ENCODE data around the gene VAT1L.

Gene VAT1L

DNA sequence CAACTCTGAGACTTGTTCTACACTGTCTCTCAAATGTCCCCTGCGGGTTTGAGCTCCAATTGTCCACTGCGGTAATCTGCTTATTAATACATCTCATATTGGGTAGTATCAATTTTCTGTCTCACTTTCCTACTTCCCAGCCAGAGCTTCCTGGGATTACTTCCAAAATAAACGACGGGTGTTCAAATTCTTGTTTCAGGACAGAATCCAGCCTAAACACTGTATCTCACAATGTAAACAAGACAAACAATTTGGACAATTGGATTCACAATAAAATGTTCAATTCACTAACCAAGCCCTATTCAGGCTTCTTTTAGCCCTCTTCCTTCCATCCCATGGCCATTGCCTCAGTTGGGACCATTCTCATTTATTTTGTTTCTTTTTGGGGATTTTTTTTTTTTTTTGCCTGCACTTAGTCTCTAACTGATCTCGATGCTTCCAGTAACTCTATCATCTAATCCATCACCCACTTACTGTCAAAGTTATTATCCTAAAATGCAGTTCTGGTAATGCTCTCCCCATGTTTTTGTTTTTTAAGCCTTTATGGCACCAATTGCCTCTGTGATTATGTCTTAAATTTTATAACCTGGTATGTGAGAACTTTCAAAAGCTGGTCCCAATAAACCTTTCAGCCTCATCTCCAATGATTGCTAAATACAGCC is 2.0 kb upstream of the VAT1L start:
- DNase-seq (ENCODE audit: low spot score) (no peak), ATAC-seq (ENCODE audit: low read depth) (no peak)
- peaks cover 62% of the 10 kb centered on the region for H3K27me3 ChIP-seq (ENCODE audit: insufficient read depth, poor library complexity, severe bottlenecking)
- no peak overlapping the region for H3K4me3 ChIP-seq (ENCODE audit: severe bottlenecking)
- no peak overlapping the region for H3K27ac ChIP-seq (ENCODE audit: poor library complexity, severe bottlenecking)
- H3K36me3 ChIP-seq (ENCODE audit: low read depth) = no peaks in the 10 kb centered on the region
- TF ChIP-seq CTCF (IDR thresholded peaks at IDR 0.05; ENCODE audit: poor library complexity, severe bottlenecking) = no peak
- no peaks in the 10 kb centered on the region for H3K9me3 ChIP-seq (ENCODE audit: severe bottlenecking)
- no peaks in the 10 kb centered on the region for H3K4me1 ChIP-seq (ENCODE audit: insufficient read depth, poor library complexity, severe bottlenecking)

DNA sequence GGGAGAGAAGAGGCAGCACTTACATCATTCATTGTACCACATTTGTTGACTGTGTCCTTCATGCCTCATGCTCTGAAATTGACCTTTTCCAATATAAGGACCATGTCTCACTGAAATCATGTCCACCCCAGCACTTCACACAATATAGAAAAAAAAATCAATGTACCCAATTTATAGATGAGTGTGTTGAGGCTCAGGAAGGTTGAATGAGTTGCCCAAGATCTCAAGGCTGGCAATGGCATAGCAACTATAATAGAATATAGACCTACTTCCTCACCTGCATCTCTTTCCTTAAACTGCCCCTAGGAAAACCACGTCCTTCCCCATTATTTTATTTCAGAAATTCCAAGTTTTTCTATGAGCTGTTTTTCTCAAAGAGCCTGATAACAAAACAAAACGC is 912 bp upstream of the VAT1L start:
- no peaks in the 10 kb centered on the region for H3K4me1 ChIP-seq (ENCODE audit: insufficient read depth, poor library complexity, severe bottlenecking)
- no peak for TF ChIP-seq CTCF (IDR thresholded peaks at IDR 0.05; ENCODE audit: poor library complexity, severe bottlenecking)
- H3K4me3 ChIP-seq (ENCODE audit: severe bottlenecking) = no peak overlapping the region
- no peak overlapping the region for H3K27ac ChIP-seq (ENCODE audit: poor library complexity, severe bottlenecking)
- H3K36me3 ChIP-seq (ENCODE audit: low read depth) = no peaks in the 10 kb centered on the region
- no peaks in the 10 kb centered on the region for H3K9me3 ChIP-seq (ENCODE audit: severe bottlenecking)
- ATAC-seq (ENCODE audit: low read depth) = no peak
- no peak for DNase-seq (ENCODE audit: low spot score)
- H3K27me3 ChIP-seq (ENCODE audit: insufficient read depth, poor library complexity, severe bottlenecking) = peaks cover 68% of the 10 kb centered on the region

- ATAC-seq (ENCODE audit: low read depth) (0 out of 3 replicates have a peak, but pooled peaks have one; percentile 30), DNase-seq (ENCODE audit: low spot score) (no peak)
- Histone ChIP-seq H3K36me3 (ENCODE audit: low read depth) (no peaks in the 10 kb centered on the region), H3K4me1 (ENCODE audit: insufficient read depth, poor library complexity, severe bottlenecking) (no peaks in the 10 kb centered on the region), H3K9me3 (ENCODE audit: severe bottlenecking) (no peaks in the 10 kb centered on the region), H3K27me3 (ENCODE audit: insufficient read depth, poor library complexity, severe bottlenecking) (peaks cover 68% of the 10 kb centered on the region), H3K27ac (ENCODE audit: poor library complexity, severe bottlenecking) (no peak overlapping the region), H3K4me3 (ENCODE audit: severe bottlenecking) (no peak overlapping the region)
- TF ChIP-seq CTCF (IDR thresholded peaks at IDR 0.05; ENCODE audit: poor library complexity, severe bottlenecking) = no peak
Observed at GRCh38 chr16:77789085-77790008, 983 bp downstream of the VAT1L start.

GRCh38 chr16:77790009-77790372 is 1.6 kb downstream of the VAT1L start:
- Histone ChIP-seq H3K4me1 (ENCODE audit: insufficient read depth, poor library complexity, severe bottlenecking) (no peaks in the 10 kb centered on the region), H3K9me3 (ENCODE audit: severe bottlenecking) (no peaks in the 10 kb centered on the region), H3K4me3 (ENCODE audit: severe bottlenecking) (no peak overlapping the region), H3K36me3 (ENCODE audit: low read depth) (no peaks in the 10 kb centered on the region), H3K27me3 (ENCODE audit: insufficient read depth, poor library complexity, severe bottlenecking) (peaks cover 68% of the 10 kb centered on the region), H3K27ac (ENCODE audit: poor library complexity, severe bottlenecking) (no peak overlapping the region)
- no peak for ATAC-seq (ENCODE audit: low read depth)
- DNase-seq (ENCODE audit: low spot score) = no peak
- TF ChIP-seq CTCF (IDR thresholded peaks at IDR 0.05; ENCODE audit: poor library complexity, severe bottlenecking) = no peak

All from RWPE2 (cell line).